Glutamatergic neuron (in vitro differentiated cells): Measurements from ENCODE around the gene RLN2. TPM values are rescaled to one million over a fixed set of nuclear protein-coding genes. Genes with fewer than 3 reads are reported as not detected.

ENCODE experiments used
- DNase-seq: peaks from one replicate; pipeline ENCODE4 v3.0.0; 2022
- H3K27ac Mint-ChIP-seq: one replicate; pipeline ENCODE4 v1.8.0; 2020; ENCODE audit warnings: mild to moderate bottlenecking, mixed read lengths, inconsistent platforms; ENCODE audit not compliant: unreplicated experiment
- H3K27me3 Mint-ChIP-seq: one replicate; pipeline ENCODE4 v1.8.0; 2020; ENCODE audit warnings: mild to moderate bottlenecking, moderate library complexity, mixed read lengths, inconsistent platforms; ENCODE audit not compliant: unreplicated experiment
- H3K36me3 Mint-ChIP-seq: one replicate; pipeline ENCODE4 v1.8.0; 2020; ENCODE audit warnings: mild to moderate bottlenecking, mixed read lengths, inconsistent platforms; ENCODE audit not compliant: unreplicated experiment
- H3K4me1 Mint-ChIP-seq: one replicate; pipeline ENCODE4 v1.8.0; 2020; ENCODE audit warnings: mild to moderate bottlenecking, low read depth, mixed read lengths, inconsistent platforms; ENCODE audit not compliant: unreplicated experiment
- H3K4me3 Mint-ChIP-seq: one replicate; pipeline ENCODE4 v1.8.0; 2020; ENCODE audit warnings: mild to moderate bottlenecking, mixed read lengths, inconsistent platforms; ENCODE audit not compliant: unreplicated experiment
- H3K9me3 Mint-ChIP-seq: one replicate; pipeline ENCODE4 v1.8.0; 2020; ENCODE audit warnings: mild to moderate bottlenecking, moderate library complexity, mixed read lengths, inconsistent platforms; ENCODE audit not compliant: unreplicated experiment
- CTCF ChIP-seq: fragments of 200-600 bp; sonication (generic); IDR thresholded peaks from one replicate; pipeline ENCODE4 v1.5.0; 2021; ENCODE audit not compliant: partially characterized antibody, unreplicated experiment
- total RNA-seq: library from RNA; stranded (reverse); fragmentation: NEBNext Ultra II Directional; extraction: Animal tissue kit (Norgen Biotek cat#: 25700); gene quantifications from one replicate; pipeline ENCODE4 v1.2.1, GENCODE V29; 2021; ENCODE audit not compliant: unreplicated experiment

Gene RLN2
- total RNA-seq, 1 donor from 2014 or later: not detected

GRCh38 chr9:5286262-5286661 is 18.3 kb downstream of the RLN2 start:
- Mint-ChIP-seq H3K36me3 (no peaks in the 10 kb centered on the region), H3K4me3 (no peak overlapping the region), H3K27ac (no peak overlapping the region), H3K9me3 (no peaks in the 10 kb centered on the region), H3K4me1 (no peaks in the 10 kb centered on the region), H3K27me3 (peaks cover 4% of the 10 kb centered on the region)
- TF ChIP-seq CTCF: no peak
- DNase-seq: no peak

GRCh38 chr9:5278486-5278885 is 26.0 kb downstream of the RLN2 start:
- Mint-ChIP-seq H3K36me3 (no peaks in the 10 kb centered on the region), H3K27ac (no peak overlapping the region), H3K27me3 (peaks cover 4% of the 10 kb centered on the region), H3K9me3 (no peaks in the 10 kb centered on the region), H3K4me3 (no peak overlapping the region), H3K4me1 (no peaks in the 10 kb centered on the region)
- TF ChIP-seq CTCF: no peak
- DNase-seq: no peak

- Mint-ChIP-seq H3K4me1 (no peaks in the 10 kb centered on the region), H3K27me3 (peaks cover 3% of the 10 kb centered on the region), H3K27ac (no peak overlapping the region), H3K9me3 (no peaks in the 10 kb centered on the region), H3K4me3 (no peak overlapping the region), H3K36me3 (no peaks in the 10 kb centered on the region)
- no peak for DNase-seq
- TF ChIP-seq CTCF: no peak
Observed at GRCh38 chr9:5274770-5275169, 29.7 kb downstream of the RLN2 start.

- Mint-ChIP-seq H3K9me3 (no peaks in the 10 kb centered on the region), H3K4me1 (no peaks in the 10 kb centered on the region), H3K36me3 (no peaks in the 10 kb centered on the region), H3K27me3 (no peaks in the 10 kb centered on the region), H3K27ac (no peak overlapping the region), H3K4me3 (no peak overlapping the region)
- TF ChIP-seq CTCF: no peak
- no peak for DNase-seq
Observed at GRCh38 chr9:5269249-5269715, 35.2 kb downstream of the RLN2 start.

- H3K36me3 Mint-ChIP-seq: no peaks in the 10 kb centered on the region
- no peak overlapping the region for H3K4me3 Mint-ChIP-seq
- TF ChIP-seq CTCF: no peak
- H3K4me1 Mint-ChIP-seq: no peaks in the 10 kb centered on the region
- H3K9me3 Mint-ChIP-seq: no peaks in the 10 kb centered on the region
- DNase-seq: no peak
- no peaks in the 10 kb centered on the region for H3K27me3 Mint-ChIP-seq
- no peak overlapping the region for H3K27ac Mint-ChIP-seq
Observed at GRCh38 chr9:5265939-5266338, 38.6 kb downstream of the RLN2 start.
